HG02973 (cell line): ENCODE measurements around the gene UBE2N.
A peak's percentile ranks its signal among the peaks of the same experiment; 100 is the strongest.
"Not testable (repeated sequence)": the region's sequence is repeated elsewhere in the genome, so short reads cannot be mapped to it uniquely, and the experiment has no call there.

Source experiments
- ATAC-seq: cut with Tn5 transposase; IDR thresholded peaks from one replicate; pipeline ENCODE4 v1.9.1; 2021; ENCODE audit warnings: moderate library complexity; ENCODE audit not compliant: unreplicated experiment

UBE2N gene

DNA sequence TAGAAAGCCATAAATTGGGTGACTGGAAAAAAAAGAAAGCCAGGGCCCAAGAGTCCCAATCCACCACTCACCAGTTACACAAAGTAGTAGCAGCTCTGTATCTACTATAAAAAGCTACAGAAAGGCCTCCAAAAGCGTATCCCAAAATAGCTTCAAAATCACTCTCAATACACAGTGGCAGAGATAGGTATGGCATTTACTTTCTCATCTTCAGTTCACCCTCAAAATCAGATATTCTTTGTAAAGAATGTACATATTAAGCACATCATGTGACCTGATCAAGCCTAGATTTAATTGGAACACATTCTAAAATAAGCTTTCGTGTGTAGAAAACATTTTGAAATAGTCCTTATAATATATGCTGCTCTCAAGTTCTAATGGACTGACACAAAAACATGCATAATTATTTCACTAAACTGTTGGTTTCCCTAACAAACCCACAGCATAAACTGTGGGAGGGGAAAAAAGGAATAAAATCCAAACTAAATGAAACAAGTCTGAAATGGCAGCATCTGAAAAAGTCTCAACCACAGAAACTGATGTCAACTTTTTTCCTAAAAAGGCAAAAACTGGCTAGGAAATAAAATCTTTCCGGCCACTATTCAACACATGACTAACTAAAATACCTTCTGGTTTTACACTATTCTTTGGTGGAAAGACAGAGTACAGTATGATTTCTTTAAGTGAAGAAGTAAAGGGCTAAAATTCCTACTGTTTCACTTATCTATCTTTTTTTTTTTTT lies 25.9 kb downstream of the UBE2N start:
- no peak for ATAC-seq

DNA sequence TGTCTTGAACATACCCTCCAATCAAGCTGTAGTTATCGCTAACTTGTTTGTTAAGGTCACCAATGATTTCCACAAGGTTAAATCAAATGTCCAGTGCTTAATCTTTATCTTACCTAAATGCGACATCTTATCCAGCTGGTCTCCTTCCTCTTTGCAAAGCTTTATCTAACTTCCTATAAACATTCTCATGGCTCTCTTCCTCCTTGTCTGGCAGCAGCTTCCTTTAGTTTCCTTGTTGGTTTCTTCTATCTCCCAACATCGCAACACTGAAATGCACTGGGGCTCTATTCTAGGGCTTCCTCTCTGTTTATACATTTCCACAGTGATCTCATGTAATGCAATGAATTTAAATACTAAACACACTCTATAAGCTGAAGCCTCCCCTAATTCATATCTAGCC lies 28.7 kb downstream of the UBE2N start:
- ATAC-seq, result no peak

DNA sequence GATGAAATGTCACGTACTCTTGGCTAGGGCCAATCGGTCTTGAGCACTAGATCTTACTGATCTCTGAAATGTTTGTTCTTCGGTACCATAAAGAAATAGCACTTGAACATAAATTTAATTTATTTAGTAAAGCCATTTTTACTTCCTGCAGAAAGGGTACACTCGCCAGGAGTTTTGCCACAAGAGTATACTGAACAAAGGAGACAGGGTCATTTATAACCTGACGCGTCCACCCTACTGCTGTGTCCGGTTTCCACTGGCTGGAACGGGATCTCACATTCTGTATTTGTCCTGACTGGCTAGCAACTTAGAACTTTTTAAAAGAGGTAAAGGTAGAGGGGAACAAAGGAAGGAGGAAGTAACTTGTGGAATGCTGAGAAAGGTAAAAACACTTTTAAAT lies 29.4 kb downstream of the UBE2N start:
- not testable (repeated sequence) for ATAC-seq

DNA sequence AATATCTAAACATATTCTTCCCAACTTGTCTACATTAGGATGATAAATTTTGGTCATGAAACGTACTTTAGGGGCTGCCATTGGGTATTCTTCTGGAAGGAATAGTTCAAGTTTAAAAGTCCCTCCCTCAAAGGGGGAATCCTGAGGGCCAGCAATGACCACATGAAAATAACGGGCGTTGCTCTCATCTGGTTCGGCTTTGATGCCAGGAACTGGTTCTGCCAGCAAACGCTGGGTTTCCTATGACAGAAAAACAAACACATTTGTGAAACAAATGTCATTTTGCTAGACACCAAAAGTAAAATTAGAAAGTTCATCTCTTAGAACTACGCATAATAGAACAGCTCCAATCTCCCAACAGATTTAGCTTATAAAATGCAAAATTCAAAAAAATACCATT lies 30.7 kb downstream of the UBE2N start:
- ATAC-seq, result not testable (repeated sequence)

DNA sequence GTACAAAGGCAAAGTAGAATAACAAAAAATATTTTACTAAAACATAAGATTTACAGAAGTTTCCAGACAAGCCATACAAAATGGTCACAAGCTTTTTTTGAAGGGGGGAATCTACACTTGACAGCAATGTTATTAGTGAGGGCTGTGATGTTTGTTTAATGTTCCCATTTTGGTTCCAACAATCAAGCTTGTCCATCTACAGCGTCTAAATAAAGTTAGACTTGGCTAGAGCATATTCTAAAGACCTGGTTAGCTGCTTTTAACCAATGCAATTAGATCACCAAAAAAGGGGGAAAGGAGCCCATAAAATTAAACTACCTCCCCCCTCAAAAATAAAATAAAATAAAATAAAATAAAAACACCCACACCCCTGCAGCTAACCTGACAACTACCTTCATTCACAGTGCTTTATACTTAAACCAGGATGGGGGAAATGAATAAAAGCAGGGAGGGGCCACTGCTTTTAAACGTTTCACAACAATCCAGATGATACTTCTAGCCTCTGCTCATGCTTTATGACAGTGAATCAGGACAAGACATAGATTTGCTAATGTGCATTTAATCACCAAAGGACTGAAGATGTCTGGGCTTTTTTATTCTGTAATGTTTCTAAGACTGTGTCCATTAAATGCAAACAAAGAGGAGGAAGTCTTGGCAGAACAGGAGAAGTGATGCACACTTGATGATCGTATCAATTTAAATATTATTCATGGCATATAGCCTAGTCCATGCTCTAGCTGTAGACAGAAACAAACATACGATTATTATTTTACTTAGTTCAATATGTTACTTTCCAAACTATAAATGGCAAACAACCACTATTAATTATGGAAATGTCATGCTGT lies 32.2 kb downstream of the UBE2N start:
- not testable (repeated sequence) for ATAC-seq

DNA sequence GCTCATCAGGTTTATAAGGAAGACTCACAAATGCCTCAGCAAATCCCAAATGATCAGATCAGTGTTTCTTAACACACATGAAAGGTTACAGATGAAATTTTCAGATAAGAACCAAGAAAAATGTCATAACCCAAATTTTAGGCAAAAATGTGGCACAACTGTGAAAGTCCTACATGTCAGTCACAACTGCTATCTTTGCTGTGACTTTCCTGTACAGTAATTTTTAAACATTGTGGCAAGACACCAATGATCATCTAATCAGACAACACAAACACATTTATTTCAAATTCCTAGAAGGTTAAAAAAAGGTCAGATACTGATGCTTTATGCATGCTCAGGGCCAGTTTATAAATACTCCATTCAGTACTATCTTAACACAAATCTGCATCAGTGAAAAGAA lies 32.9 kb downstream of the UBE2N start:
- no peak for ATAC-seq

DNA sequence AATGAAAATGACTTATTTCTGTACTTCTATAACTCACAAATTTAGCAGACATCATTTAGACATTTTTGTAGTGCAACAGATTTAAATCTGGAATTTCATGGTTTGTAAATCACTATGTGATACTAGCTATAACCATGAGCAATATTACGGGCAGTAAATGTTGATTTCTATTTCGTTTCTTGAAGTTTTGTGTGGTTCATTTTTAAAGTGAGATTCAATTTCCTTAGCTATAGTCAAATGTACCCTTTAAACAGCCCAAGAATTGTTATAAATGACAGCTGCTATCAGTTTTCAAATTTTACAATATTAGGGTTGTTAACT lies 33.8 kb downstream of the UBE2N start:
- ATAC-seq, result no peak

DNA sequence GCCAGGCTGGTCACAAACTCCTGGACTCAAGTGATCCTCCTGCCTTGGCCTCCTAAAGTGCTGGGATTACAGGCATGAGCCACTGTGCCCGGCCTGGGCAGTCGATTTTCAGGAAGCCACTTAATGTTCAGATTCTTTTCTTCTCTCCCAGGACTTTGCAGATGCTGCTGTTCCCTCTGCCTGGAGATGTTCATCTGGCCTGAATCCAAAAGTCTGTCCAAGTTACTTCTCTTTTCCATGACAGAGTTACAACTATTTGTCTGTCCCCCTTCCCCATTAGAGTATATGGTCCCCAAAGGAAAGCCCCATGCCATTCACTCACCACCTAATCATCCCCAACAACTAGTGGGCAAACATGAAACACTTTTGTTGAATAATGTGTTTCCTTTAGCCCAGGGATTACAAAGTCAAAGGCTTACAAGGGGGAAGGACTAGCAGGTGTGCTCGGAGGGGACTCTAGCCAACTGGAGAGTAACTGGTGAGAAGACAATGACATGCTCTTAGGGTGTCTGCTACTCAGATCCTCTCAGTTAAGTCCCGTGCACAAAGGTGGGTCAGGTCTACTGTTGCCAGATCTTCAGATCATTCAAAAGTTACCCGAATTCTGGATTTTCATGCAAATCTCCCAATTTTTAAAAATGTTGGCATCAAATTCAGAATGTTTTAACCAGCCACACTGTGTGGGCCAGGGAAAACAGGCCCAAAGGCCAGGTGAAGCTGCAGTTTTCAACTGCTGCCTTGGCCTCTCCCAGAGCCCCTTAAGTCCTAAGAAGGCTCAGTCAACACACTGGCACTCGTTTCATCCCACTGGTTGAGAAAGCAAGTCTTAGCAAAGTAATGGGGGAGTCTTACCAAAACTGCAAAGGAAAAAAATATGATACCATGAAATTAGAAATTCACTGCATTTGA lies 34.4 kb downstream of the UBE2N start:
- ATAC-seq, result no peak

DNA sequence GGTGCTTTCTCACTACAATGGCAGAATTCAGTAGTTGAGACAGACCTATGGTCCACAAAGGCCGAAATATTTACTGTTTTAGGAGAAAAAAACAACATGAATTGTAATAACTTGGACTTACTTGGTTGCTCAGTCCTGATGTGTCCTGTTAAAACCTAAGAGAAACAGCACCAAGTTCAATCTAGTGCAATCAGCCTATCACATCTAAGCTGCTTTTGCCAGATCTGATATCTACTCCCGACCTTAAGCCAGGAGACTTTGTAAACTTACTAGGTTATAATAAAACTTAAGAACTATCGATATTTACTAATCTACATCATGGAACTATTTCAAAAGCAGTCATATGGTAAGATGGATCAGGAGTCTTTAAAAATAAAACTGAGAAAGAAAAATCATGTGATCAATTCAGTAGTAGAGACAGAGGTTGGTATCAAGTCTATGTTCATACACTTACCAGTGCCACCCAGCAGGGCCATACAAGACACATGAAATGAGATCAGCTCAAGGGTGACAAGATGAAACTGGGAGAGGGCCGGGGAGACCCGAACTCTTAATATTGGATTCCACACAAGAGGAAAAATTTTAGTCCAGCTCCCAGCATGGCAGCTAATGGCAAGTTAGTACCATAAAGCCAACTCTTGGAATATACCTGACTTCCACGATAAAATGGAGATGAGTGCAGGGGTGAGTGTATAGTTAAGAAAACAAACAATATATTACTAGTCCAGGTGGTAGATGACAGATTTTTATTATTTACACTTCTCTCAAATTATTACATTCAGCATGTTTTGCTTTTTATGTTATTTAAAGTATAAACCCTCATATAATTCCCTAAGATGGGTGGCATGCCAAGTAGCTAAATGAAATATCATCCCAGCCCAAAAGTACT lies 36.5 kb downstream of the UBE2N start:
- ATAC-seq, result no peak

DNA sequence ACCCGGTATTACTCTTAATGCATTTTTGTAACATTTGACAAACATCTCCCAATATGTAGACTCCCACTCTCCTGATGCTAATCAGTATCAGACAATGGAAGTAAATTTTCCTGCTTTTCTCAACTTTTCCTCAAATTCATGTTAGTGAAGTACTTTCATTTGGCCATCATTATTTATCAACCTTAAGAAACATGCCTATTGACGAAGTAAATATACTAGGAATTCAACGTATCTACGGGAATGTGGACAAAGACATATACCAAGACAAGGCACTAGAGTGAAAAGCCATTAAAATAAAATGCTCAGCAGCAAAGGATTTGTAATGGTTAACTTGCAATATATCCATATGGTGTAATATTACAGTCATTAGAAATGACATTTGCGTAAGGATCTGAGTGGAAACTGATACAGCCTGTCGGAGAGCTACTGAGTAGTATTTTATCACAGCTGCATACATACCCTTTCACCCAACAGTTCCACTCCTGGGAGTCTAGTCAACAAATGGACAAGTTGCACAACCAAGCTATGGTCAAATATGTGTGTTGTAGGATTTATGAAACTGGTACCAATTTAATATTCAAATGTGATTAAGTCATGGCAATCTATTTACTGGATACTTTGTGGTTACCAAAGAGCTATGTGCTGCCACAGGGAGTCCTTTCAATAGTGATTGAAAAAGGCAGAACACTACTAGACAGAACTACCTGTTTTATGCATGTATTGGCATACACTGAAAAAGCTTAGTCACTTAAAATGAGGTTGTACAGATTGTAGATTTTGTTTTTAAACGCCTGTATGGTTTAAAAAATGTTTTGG lies 37.6 kb downstream of the UBE2N start:
- ATAC-seq, result no peak

DNA sequence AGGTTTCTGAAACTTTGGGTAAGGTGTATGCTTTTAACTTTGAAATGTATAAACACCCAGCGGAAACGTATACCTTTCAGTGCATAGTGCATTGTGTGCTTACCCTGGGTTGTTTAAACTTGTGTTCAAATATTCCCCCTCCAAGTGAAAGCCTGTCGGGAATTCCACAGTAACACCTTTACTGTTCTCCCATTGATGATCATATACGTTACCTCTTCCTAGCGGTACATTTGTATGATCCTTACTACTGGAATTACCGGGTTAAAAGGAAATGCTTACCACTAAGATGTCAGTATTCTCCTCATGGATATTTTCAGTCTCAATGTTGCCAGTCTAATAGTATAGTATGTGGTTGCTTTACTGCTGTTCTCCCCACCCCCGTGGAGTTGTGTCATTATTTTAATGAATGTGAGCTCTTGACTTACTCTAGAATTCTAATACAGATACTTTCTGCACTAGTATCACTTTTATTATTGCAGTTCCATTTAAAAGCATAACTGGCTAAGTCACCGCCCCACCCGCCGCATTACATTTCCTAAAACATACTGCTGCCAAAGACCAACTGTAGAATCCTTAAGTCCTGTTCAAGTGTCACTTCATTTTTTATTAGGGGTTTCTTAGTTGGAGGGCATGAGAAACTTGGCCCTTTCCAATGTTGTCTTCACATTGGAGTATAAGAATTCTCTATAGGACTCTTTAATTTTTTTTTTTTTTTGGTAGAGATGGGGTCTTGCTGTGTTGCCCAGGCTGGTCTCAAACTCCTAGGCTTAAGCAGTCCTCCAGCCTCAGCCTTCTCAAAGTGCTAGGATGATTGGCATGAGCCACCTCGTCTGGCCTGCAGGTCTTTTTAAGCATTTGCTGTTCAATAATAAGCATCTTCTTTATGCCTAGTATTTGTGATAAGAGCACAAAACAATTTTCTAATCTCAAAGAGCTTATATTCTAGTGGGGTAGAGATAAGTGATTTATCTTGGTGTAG lies 39.1 kb downstream of the UBE2N start:
- ATAC-seq, result no peak

DNA sequence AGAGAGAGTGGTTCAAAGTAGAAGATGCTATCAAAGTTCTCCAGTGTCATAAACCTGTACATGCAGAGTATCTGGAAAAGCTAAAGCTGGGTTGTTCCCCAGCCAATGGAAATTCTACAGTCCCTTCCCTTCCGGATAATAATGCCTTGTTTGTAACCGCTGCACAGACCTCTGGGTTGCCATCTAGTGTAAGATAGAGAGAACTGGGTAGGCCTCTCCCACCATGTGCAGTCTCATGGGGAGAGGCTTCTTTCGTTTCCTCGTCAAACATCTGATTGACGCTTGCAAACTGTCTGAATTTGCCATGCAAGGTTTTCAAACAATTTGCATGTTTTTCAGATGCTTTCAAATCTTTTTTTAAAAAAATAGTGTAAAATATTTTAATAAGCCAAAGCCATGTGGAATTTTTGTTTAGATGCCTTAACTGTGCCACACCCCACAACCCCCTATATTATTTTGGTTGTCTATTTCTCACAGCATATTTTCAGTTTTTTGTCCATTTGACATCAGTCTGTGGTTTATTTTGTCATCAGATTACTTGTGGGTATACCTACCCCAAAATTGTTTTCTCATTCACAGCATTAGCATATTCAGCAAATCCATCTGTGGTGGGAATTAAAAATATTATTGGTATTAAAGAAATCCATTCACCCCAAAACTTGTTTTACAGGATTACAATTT lies 42.4 kb downstream of the UBE2N start:
- peak; percentile 76 for ATAC-seq

DNA sequence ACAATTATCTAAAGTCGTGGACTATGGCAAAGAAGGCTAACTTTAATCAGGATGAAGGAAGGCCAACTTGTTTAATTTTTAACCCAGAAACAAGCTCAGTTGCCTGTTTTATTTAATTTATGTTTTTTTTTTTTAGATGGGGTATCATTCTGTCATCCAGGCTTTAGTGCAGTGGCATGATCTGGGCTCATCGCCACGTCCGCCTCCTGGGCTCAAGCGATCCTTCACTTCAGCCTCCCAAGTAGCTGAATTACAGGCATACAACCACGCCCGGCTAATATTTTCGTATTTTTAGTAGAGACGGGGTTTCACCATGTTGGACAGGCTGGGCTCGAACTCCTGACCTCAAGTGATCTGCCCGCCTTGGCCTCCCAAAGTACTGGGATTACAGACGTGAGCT lies 44.3 kb downstream of the UBE2N start:
- no peak for ATAC-seq

DNA sequence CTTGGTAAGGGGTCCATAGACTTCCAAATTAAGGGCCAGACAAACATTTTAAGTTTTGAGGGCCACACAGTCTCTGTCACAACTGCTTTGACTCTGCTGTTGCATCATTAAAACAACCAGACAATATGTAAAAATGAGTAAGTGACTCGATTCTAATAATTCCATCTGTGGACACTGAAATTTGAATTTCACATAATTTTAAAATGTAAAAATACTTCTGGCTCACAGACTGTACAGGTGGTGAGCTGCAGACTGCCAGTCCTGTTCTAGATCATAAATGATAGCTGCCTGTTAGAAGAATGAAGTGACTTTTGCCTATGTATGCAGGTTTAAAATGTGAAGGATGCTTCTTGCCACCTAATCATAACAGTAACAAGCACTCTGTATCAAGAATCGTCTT lies 48.3 kb downstream of the UBE2N start:
- no peak for ATAC-seq

DNA sequence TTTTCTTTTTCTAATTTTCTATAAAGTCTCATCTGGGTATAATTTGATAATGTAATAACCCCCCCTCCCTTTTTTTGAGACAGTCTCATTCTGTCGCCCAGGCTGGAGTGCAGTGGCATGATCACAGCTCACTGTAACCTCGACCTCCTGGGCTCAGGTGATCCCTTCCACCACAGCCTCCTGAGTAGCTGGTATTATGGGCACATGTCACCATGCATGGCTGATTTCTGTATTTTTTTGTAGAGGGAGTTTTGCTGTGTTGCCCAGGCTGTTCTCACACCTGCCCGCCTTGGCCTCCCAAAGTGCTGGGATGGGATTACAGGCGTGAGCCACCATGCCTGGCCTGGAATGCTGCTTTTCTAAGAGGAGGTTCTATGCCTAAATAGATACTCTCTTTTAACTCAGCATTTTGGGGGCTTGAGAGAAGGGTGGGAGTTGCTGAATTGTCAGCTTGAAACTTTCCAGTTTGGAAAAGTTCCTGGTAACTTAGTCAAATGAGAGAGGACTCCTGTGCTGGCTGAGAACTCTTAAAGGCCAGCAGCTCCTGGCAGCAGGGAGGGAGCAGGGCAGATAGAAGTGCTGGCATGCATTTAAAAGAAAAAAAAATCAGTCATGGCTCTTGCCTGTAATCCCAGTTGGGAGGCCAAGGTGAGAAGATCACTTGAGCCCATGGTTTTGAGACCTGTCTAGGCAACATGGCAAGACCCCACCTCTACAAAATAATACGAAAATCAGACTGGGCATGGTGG lies 51.0 kb downstream of the UBE2N start:
- ATAC-seq, result no peak

DNA sequence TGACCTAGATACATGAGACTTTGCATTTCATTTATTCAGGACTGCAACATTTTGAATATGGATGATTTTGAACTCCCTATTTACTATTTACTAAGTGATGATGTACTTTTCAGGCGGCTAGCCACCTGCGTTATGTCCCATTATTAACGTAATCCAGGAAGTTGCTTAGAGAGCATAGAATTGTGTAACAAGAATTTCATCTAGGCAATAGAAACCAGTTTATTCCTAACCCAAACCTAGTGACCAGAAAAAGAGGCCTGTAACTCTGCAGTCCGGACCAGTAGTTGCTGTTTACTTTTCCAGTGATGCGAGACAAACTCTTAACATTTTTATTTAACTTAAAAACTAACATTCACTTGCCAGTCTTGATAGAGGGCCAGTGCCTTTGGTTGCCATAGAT lies 51.7 kb downstream of the UBE2N start:
- ATAC-seq, result no peak

DNA sequence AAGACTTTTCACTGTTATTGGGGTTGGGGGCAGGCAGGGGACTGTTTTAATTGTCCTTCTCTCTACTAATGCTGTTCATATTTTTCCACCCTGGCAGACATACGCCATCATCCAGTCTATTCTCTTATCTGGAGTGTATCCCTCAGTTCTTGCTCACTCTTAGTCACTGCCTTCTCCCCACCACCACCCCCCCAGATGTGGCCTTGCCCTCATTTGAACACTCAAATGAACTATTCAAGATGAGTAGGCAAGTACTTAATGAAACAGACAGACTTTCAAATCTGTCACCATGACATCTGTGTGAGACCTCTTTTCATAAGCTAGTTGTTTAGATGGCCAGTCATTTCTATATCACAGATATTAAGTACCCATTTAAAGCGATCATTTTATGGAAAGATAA lies 54.0 kb downstream of the UBE2N start:
- no peak for ATAC-seq
